ENCODE measurements around the gene CFAP410. TPM values are rescaled to one million over a fixed set of nuclear protein-coding genes. Genes with fewer than 3 reads are reported as not detected.
A peak's percentile ranks its signal among the peaks of the same experiment; 100 is the strongest.

The CFAP410 gene
- total and polyA plus RNA-seq, 2 experiments from 2014 or later = 34.0 to 46.7 TPM

- no peaks in the 10 kb centered on the region for H3K36me3 ChIP-seq
- H3K4me3 ChIP-seq = no peak overlapping the region
- no peak for TF ChIP-seq CTCF (IDR thresholded peaks at IDR 0.05; ENCODE audit: low read depth, low read length)
- H3K27ac ChIP-seq = no peak overlapping the region
- no peaks in the 10 kb centered on the region for H3K9me3 ChIP-seq (ENCODE audit: low read depth)
- no peak for DNase-seq (ENCODE audit: low read depth in 1 of 2, low spot score in 1 of 2)
- H3K4me1 ChIP-seq (ENCODE audit: low read depth) = no peaks in the 10 kb centered on the region
- H3K27me3 ChIP-seq = peaks cover 10% of the 10 kb centered on the region
These were observed 33.4 kb upstream of the CFAP410 start for GRCh38 chr21:44372616-44373015.

DNA sequence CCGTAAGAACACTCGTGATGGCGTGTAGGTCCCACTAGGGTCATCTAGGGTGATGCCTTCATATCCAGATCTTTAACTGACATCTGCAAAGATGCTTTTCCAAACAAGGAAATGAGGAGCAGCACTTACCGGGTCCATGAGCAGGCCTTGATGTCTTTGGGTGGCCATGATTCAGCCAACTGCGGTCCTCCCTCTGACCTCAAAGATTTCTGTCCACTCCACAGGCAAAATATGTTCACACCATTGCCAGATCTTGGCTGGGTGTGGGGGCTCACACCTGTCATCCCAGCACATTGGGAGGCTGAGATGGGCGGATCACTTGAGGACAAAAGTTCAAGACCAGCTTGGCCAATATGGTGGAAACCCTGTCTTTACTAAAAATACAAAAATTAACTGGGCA lies 32.4 kb upstream of the CFAP410 start:
- DNase-seq (ENCODE audit: low read depth in 1 of 2, low spot score in 1 of 2) = no peak
- no peak overlapping the region for H3K27ac ChIP-seq
- no peak for TF ChIP-seq CTCF (IDR thresholded peaks at IDR 0.05; ENCODE audit: low read depth, low read length)
- H3K4me3 ChIP-seq = no peak overlapping the region
- H3K36me3 ChIP-seq = no peaks in the 10 kb centered on the region
- H3K9me3 ChIP-seq (ENCODE audit: low read depth) = no peaks in the 10 kb centered on the region
- H3K4me1 ChIP-seq (ENCODE audit: low read depth) = no peaks in the 10 kb centered on the region
- peaks cover 10% of the 10 kb centered on the region for H3K27me3 ChIP-seq

DNA sequence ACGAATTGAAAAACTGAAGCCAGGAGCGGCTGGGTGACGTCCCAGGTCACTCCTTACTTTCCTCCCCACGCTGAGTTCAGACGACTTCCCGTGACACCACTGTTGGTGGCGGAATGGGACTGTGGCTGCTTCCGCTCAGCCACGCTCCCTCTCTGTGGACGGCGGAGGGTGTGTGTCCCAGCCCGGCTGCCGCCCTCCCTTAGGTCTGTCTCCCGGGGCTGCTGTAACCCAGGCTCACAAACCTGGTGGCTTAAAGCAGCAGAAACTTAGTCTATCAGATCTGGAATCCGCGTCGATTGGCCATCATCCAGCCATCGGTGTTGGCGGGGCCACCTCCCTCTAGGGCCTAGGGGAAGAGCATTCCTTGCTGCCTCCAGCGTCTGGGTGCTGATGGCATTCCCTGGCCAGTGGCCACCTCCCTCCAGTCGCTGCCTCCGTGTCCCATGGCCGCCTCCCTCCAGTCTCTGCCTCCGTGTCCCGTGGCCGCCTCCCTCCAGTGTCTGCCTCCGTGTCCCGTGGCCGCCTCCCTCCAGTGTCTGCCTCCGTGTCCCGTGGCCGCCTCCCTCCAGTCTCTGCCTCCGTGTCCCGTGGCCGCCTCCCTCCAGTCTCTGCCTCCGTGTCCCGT lies 31.7 kb upstream of the CFAP410 start:
- TF ChIP-seq CTCF (IDR thresholded peaks at IDR 0.05; ENCODE audit: low read depth, low read length) = no peak
- H3K27me3 ChIP-seq = peaks cover 10% of the 10 kb centered on the region
- no peak overlapping the region for H3K4me3 ChIP-seq
- H3K9me3 ChIP-seq (ENCODE audit: low read depth) = no peaks in the 10 kb centered on the region
- H3K27ac ChIP-seq = no peak overlapping the region
- no peaks in the 10 kb centered on the region for H3K36me3 ChIP-seq
- no peak for DNase-seq (ENCODE audit: low read depth in 1 of 2, low spot score in 1 of 2)
- no peaks in the 10 kb centered on the region for H3K4me1 ChIP-seq (ENCODE audit: low read depth)

DNA sequence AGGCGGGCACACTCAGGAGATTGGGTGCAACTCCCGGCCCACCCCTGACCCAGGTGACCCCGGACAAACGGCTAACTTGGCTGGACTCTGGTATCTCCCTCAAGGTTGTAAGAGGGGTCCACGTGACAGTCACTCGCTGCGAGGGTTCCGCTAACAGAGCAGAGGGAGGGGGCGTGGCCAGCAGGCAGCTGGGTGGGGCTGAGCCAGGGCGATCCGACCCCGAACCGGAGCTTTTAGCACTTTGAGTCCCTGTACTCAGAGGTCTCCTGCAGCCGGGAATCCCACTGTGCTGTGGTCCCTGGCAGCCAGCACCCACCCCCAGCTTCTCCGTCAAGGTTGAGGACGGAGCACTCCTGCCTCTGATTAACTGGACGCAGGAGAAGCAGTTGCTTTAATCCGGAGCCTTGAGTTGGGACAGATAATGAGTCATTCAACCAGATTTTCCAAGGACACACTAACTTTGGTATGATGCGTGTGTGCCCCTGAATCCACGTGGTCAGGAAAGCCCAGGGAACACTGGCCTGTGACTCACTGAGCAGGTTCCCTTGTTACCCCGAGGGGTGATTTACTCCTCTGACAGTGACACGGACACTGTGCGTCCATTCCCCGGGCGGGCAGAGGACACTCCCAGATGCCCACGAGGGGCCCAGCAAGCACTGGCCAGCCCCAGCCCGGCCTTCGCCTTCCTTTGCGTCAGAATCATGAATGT lies 31.0 kb upstream of the CFAP410 start:
- Histone ChIP-seq H3K36me3 (no peaks in the 10 kb centered on the region), H3K27ac (no peak overlapping the region), H3K4me3 (peak overlapping the region; percentile 1), H3K27me3 (peaks cover 10% of the 10 kb centered on the region), H3K4me1 (ENCODE audit: low read depth) (no peaks in the 10 kb centered on the region), H3K9me3 (ENCODE audit: low read depth) (no peaks in the 10 kb centered on the region)
- DNase-seq (ENCODE audit: low read depth in 1 of 2, low spot score in 1 of 2) = peak; percentile 2 to 82
- TF ChIP-seq CTCF (IDR thresholded peaks at IDR 0.05; ENCODE audit: low read depth, low read length) = no peak

GRCh38 chr21:44368711-44369446 lies 29.7 kb upstream of the CFAP410 start:
- Histone ChIP-seq H3K4me3 (no peak overlapping the region), H3K36me3 (no peaks in the 10 kb centered on the region), H3K27ac (no peak overlapping the region), H3K27me3 (peaks cover 10% of the 10 kb centered on the region), H3K9me3 (ENCODE audit: low read depth) (no peaks in the 10 kb centered on the region), H3K4me1 (ENCODE audit: low read depth) (no peaks in the 10 kb centered on the region)
- DNase-seq (ENCODE audit: low read depth in 1 of 2, low spot score in 1 of 2) = no peak
- no peak for TF ChIP-seq CTCF (IDR thresholded peaks at IDR 0.05; ENCODE audit: low read depth, low read length)
